HG03135 (cell line): Measurements from ENCODE around the gene GALNT14.

Experiments
- ATAC-seq: cut with Tn5 transposase; IDR thresholded peaks from one replicate; pipeline ENCODE4 v1.9.1; 2021; ENCODE audit warnings: mild to moderate bottlenecking, moderate library complexity; ENCODE audit not compliant: unreplicated experiment

The GALNT14 gene

GRCh38 chr2:31058096-31059035 lies 79.9 kb downstream of the GALNT14 start:
- ATAC-seq, result no peak

GRCh38 chr2:31057691-31058090 lies 80.5 kb downstream of the GALNT14 start:
- ATAC-seq, result no peak

- no peak for ATAC-seq
Observed at GRCh38 chr2:31055938-31056337, 82.3 kb downstream of the GALNT14 start.

GRCh38 chr2:31054842-31055388 lies 83.3 kb downstream of the GALNT14 start:
- ATAC-seq, result no peak

- ATAC-seq, result no peak
Observed at GRCh38 chr2:31053929-31054782, 84.1 kb downstream of the GALNT14 start.

- ATAC-seq, result no peak
Observed at GRCh38 chr2:31052284-31052683, 86.0 kb downstream of the GALNT14 start.

- ATAC-seq, result no peak
Observed at GRCh38 chr2:31051258-31052140, 86.7 kb downstream of the GALNT14 start.

- ATAC-seq, result no peak
Observed at GRCh38 chr2:31049916-31050588, 88.2 kb downstream of the GALNT14 start.

- no peak for ATAC-seq
Observed at GRCh38 chr2:31049264-31049663, 89.0 kb downstream of the GALNT14 start.

- ATAC-seq, result no peak
Observed at GRCh38 chr2:31047599-31047998, 90.6 kb downstream of the GALNT14 start.

GRCh38 chr2:31038385-31038784 lies 99.9 kb downstream of the GALNT14 start:
- ATAC-seq, result no peak

GRCh38 chr2:31037058-31037457 lies 101.2 kb downstream of the GALNT14 start:
- no peak for ATAC-seq

- ATAC-seq, result no peak
Observed at GRCh38 chr2:31033032-31033431, 105.2 kb downstream of the GALNT14 start.

GRCh38 chr2:31032475-31032874 lies 105.8 kb downstream of the GALNT14 start:
- ATAC-seq, result no peak

GRCh38 chr2:31031132-31031706 lies 107.0 kb downstream of the GALNT14 start:
- no peak for ATAC-seq

GRCh38 chr2:31028417-31028816 lies 109.8 kb downstream of the GALNT14 start:
- no peak for ATAC-seq

- no peak for ATAC-seq
Observed at GRCh38 chr2:31027549-31027948, 110.7 kb downstream of the GALNT14 start.

GRCh38 chr2:31023541-31023940 lies 114.7 kb downstream of the GALNT14 start:
- no peak for ATAC-seq

- ATAC-seq, result no peak
Observed at GRCh38 chr2:31020713-31021112, 117.5 kb downstream of the GALNT14 start.

- no peak for ATAC-seq
Observed at GRCh38 chr2:31018280-31018679, 120.0 kb downstream of the GALNT14 start.
